ENCODE data around the gene TFDP2.

DNA sequence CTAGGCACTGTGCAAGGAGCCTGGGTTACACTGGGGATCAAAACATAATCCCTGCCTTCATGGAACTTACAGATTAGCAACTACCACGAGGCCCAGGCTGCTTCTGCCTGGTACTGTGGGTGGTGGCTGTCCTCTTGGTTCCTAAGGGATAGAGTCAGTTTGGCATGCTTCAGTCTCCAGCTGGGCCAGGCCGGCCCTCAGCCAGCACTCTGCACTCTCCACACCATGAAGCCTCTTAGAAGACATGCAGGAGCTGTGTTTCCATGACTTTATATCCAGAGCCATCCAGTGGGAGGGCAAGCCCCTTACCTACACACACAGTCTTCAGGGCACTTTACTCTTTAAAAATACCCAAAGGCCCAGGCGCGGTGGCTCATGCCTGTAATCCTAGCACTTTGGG lies 218.5 kb downstream of the TFDP2 start:
- TF ChIP-seq, protein P1, sequence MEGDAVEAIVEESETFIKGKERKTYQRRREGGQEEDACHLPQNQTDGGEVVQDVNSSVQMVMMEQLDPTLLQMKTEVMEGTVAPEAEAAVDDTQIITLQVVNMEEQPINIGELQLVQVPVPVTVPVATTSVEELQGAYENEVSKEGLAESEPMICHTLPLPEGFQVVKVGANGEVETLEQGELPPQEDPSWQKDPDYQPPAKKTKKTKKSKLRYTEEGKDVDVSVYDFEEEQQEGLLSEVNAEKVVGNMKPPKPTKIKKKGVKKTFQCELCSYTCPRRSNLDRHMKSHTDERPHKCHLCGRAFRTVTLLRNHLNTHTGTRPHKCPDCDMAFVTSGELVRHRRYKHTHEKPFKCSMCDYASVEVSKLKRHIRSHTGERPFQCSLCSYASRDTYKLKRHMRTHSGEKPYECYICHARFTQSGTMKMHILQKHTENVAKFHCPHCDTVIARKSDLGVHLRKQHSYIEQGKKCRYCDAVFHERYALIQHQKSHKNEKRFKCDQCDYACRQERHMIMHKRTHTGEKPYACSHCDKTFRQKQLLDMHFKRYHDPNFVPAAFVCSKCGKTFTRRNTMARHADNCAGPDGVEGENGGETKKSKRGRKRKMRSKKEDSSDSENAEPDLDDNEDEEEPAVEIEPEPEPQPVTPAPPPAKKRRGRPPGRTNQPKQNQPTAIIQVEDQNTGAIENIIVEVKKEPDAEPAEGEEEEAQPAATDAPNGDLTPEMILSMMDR (IDR thresholded peaks at IDR 0.05), result no peak
- TF ChIP-seq POLR2A (IDR thresholded peaks at IDR 0.05), result no peak
